ENCODE results near the gene KRT82.

DNA sequence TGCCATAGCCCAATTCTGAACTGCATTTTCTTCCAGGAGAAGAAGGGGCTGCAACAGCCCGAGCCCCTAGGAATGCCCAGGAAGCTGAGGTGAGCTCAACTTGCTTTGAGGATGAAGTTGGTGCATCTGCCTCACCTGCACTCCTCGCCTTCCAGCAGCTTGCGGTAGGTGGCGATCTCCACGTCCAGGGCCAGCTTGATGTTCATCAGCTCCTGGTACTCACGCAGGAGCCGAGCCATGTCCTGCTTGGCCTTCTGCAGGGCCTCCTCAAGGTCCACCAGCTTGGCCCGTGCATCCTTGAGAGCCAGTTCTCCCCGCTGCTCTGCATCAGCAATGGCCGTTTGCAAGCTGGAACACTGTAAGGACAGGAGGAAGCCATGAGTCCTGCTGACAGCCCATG is 22.0 kb upstream of the KRT82 start:
- TF ChIP-seq EP300 (IDR thresholded peaks at IDR 0.05) (no peak), RFX5 (IDR thresholded peaks at IDR 0.05) (no peak)
